GM12873 (cell line): ENCODE data around the gene SLAMF6.

Source experiments
- CTCF ChIP-seq: IDR thresholded peaks from 2 replicates; pipeline ENCODE4 v1.5.1; 2012; ENCODE audit warnings: low read depth, mild to moderate bottlenecking, moderate library complexity, low read length, control low read depth; ENCODE audit not compliant: insufficient read depth; ENCODE audit errors: missing control alignments

SLAMF6 gene

GRCh38 chr1:160438935-160439334 is 84.1 kb downstream of the SLAMF6 start:
- TF ChIP-seq CTCF = no peak

- TF ChIP-seq CTCF = no peak
These were observed 84.6 kb downstream of the SLAMF6 start for GRCh38 chr1:160438317-160438918.

- no peak for TF ChIP-seq CTCF
These were observed 85.4 kb downstream of the SLAMF6 start for GRCh38 chr1:160437432-160438316.

- no peak for TF ChIP-seq CTCF
These were observed 86.1 kb downstream of the SLAMF6 start for GRCh38 chr1:160436966-160437365.
